A673 (cell line): ENCODE data around the gene OBSCN.

Experiments
- CTCF ChIP-seq: fragments of 300-800, 200-600 bp; sonication (generic); conservative IDR thresholded peaks from 2 replicates; pipeline ENCODE4 v1.5.1; 2017; ENCODE audit warnings: low read depth, mild to moderate bottlenecking, antibody characterized with exemption, low read length, moderate library complexity, mixed read lengths
- EZH2 ChIP-seq: fragments of 200-600 bp; sonication (generic); IDR thresholded peaks from 2 replicates; pipeline ENCODE4 v1.6.1; 2017; ENCODE audit warnings: borderline replicate concordance, low read depth, mild to moderate bottlenecking, mixed read lengths, antibody characterized with exemption, low read length; ENCODE audit not compliant: poor library complexity, severe bottlenecking

- TF ChIP-seq CTCF (no peak), EZH2 (no peak)
Measured at GRCh38 chr1:228305721-228306152, 97.9 kb downstream of the OBSCN start.
